Body of pancreas (tissue), 4 donors: ENCODE measurements around the gene NCAPD3. TPM values are rescaled to one million over a fixed set of nuclear protein-coding genes. Genes with fewer than 3 reads are reported as not detected.

Source experiments
- ATAC-seq: fragments of 150-250 bp; one replicate; pipeline ENCODE4 v1.9.1; 2016
- DNase-seq, 4 donors: peaks; one replicate each; pipeline ENCODE4 v3.0.0-alpha.2; 2019
- H3K27ac ChIP-seq, 4 donors: fragments of 200-600 bp; sonication (generic); 1 replicate in 3 of 4; 2 replicates in 1 of 4; pipeline versions ENCODE4 v1.5.1 to v1.6.1; 2016 to 2019; ENCODE audit warnings: mild to moderate bottlenecking in 1 of 4, mixed read lengths in 1 of 4, moderate library complexity in 1 of 4
- H3K27me3 ChIP-seq, 2 donors: fragments of 200-600 bp; sonication (generic); one replicate each; pipeline ENCODE4 v1.6.0; 2016; ENCODE audit warnings: mild to moderate bottlenecking in 1 of 2
- H3K36me3 ChIP-seq, 2 donors: fragments of 200-600 bp; sonication (generic); replicated peaks in 1 of 2; 2 replicates each; pipeline ENCODE4 v1.5.1; 2016; ENCODE audit warnings: low read depth in 2 of 2; ENCODE audit not compliant: insufficient read depth in 1 of 2
- H3K4me1 ChIP-seq: fragments of 200-600 bp; sonication (generic); one replicate; pipeline ENCODE4 v1.6.0; 2016
- H3K4me3 ChIP-seq, 2 donors: fragments of 200-600 bp; sonication (generic); 1 replicate in 1 of 2; 2 replicates in 1 of 2; pipeline ENCODE4 v1.5.1; 2016 to 2019
- H3K9me3 ChIP-seq, 3 donors: fragments of 200-600 bp; sonication (generic); 1 replicate in 2 of 3; 2 replicates in 1 of 3; pipeline ENCODE4 v1.5.1; 2016
- POLR2A ChIP-seq, 3 donors: fragments of 450-650 bp; IDR thresholded peaks; one replicate each; pipeline ENCODE4 v1.6.1; 2016; ENCODE audit warnings: antibody characterized with exemption in 3 of 3, mild to moderate bottlenecking in 2 of 3
- whole genome bisulfite sequencing, 2 donors: methylation state at CpG; one replicate each; pipeline ENCODE4 v1.1.5; 2017; 5-methylcytosine and 5-hydroxymethylcytosine counted together
- intact Hi-C: fragments of 100-400 bp; cut with DNase I; formaldehyde crosslinking; loops from one replicate; pipeline ENCODE4 v1.15.1; 2023
- total RNA-seq, 2 donors: library from RNA; depleted of rRNA; stranded (reverse); fragments of >200 nt; gene quantifications; one replicate each; pipeline ENCODE4 v1.1.0, GENCODE V29; 2016
- TF ChIP-seq, protein P1 (sequence below), 7 experiments: fragments of 450-650 bp in 4 of 7; fragments of 200-600 bp in 3 of 7; sonication (generic) in 3 of 7; IDR thresholded peaks; one replicate each; pipeline ENCODE4 v1.5.1; 2016 to 2019; ENCODE audit warnings: antibody characterized with exemption in 7 of 7

The NCAPD3 gene
- total RNA-seq, 2 donors from 2014 or later = 4.7 to 10.9 TPM

DNA sequence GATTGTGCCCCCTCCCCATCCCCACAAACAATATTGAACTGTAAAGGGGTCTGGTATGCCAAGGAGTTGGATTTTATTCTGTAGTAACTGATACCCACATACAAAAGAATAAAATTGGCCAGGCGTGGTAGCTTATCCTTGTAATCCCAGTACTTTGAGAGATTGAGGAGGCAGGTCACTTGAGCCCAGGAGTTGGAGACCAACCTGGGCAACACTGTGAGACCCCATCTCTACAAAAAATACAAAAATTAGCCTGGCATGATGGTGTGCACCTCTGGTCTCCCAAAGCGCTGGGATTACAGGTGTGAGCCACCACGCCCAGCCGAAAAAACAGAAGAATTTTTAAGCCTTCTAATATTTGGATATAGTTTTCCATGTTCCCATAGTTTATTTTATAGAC is 48.2 kb upstream of the NCAPD3 start:
- TF ChIP-seq, protein P1, sequence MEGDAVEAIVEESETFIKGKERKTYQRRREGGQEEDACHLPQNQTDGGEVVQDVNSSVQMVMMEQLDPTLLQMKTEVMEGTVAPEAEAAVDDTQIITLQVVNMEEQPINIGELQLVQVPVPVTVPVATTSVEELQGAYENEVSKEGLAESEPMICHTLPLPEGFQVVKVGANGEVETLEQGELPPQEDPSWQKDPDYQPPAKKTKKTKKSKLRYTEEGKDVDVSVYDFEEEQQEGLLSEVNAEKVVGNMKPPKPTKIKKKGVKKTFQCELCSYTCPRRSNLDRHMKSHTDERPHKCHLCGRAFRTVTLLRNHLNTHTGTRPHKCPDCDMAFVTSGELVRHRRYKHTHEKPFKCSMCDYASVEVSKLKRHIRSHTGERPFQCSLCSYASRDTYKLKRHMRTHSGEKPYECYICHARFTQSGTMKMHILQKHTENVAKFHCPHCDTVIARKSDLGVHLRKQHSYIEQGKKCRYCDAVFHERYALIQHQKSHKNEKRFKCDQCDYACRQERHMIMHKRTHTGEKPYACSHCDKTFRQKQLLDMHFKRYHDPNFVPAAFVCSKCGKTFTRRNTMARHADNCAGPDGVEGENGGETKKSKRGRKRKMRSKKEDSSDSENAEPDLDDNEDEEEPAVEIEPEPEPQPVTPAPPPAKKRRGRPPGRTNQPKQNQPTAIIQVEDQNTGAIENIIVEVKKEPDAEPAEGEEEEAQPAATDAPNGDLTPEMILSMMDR (IDR thresholded peaks at IDR 0.05) = no peak
- no peak for TF ChIP-seq POLR2A (IDR thresholded peaks at IDR 0.05)
- ATAC-seq = no peak
- Histone ChIP-seq H3K27ac (no peak overlapping the region), H3K9me3 (no peaks in the 10 kb centered on the region), H3K27me3 (peaks cover 0 to 24% of the 10 kb centered on the region in 2 donors), H3K4me3 (no peak overlapping the region), H3K4me1 (peaks cover 16% of the 10 kb centered on the region), H3K36me3 (no peaks in the 10 kb centered on the region)
- intact Hi-C loops = no loop called here
- DNase-seq = no peak
- WGBS, 2 donors = 84 to 87% methylated on average over 4 of the region's 4 CpGs

DNA sequence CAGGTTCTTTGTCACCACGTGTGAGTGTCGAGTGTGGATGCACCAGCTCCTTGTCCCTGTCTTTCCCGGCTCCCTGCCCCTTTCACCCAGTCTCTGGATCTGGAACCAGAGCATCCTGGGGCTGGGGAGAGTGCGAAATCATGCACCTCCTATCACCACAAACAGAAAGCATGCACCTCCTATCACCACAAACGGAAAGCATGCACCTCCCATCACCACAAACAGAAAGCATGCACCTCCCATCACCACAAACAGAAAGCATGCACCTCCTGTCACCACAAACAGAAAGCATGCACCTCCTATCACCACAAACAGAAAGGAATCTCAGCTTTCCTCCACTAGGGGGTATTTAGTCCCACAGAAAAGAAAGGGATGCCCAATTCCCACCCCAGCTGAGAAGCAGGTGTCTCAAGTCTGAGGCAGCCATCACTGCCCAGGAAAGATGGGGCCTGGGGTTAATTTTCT is 46.5 kb upstream of the NCAPD3 start:
- Histone ChIP-seq H3K9me3 (no peaks in the 10 kb centered on the region), H3K27ac (no peak overlapping the region), H3K4me3 (no peak overlapping the region), H3K4me1 (no peaks in the 10 kb centered on the region), H3K27me3 (peaks cover 0 to 16% of the 10 kb centered on the region in 2 donors), H3K36me3 (no peaks in the 10 kb centered on the region)
- ATAC-seq (no peak), DNase-seq (no peak)
- intact Hi-C loops = no loop called here
- TF ChIP-seq POLR2A (IDR thresholded peaks at IDR 0.05) = no peak
- TF ChIP-seq, protein P1 (IDR thresholded peaks at IDR 0.05) = no peak
- 29 to 31% methylated on average over 5 of the region's 5 CpGs for WGBS, 2 donors

DNA sequence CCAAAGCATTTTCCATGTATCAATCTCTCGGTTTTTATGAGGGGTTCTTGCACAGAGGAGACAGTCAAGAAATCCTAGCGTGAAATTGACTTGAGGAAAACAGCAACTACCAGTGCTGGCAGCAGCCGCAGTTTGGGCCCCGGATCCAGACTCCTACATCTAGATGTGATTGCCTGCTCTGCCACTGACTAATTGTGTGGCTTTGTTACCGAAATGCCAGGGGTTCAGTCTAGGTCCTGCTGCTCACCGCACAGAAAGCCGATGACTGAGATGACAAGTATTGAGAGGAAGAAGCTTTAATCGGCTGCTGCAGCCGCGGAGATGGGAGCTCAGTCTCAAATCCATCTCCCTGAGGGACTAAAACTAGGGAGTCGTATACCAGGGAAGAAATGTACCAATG is 44.2 kb upstream of the NCAPD3 start:
- Histone ChIP-seq H3K4me1 (no peaks in the 10 kb centered on the region), H3K36me3 (peaks cover 0 to 4% of the 10 kb centered on the region in 2 donors), H3K27me3 (peaks cover 0 to 8% of the 10 kb centered on the region in 2 donors), H3K9me3 (no peaks in the 10 kb centered on the region), H3K4me3 (no peak overlapping the region), H3K27ac (no peak overlapping the region)
- ATAC-seq = no peak
- no peak for DNase-seq
- WGBS, 2 donors = 72 to 84% methylated on average over 8 to 11 of the region's 11 CpGs
- TF ChIP-seq, protein P1 (IDR thresholded peaks at IDR 0.05) = no peak
- TF ChIP-seq POLR2A (IDR thresholded peaks at IDR 0.05) = no peak
- intact Hi-C loops = no loop called here

GRCh38 chr11:134267461-134267860 is 43.7 kb upstream of the NCAPD3 start:
- 67 to 70% methylated on average over 5 of the region's 5 CpGs for WGBS, 2 donors

More at GRCh38 chr11:134267461-134267860, 43.7 kb upstream of the NCAPD3 start:
- no peak for ATAC-seq
- intact Hi-C loops = no loop called here
- H3K36me3 ChIP-seq = peaks cover 0 to 5% of the 10 kb centered on the region in 2 donors
- no peaks in the 10 kb centered on the region for H3K9me3 ChIP-seq
- H3K27ac ChIP-seq = no peak overlapping the region
- H3K27me3 ChIP-seq = peaks cover 0 to 8% of the 10 kb centered on the region in 2 donors
- TF ChIP-seq, protein P1 (IDR thresholded peaks at IDR 0.05) = no peak
- no peak for TF ChIP-seq POLR2A (IDR thresholded peaks at IDR 0.05)
- H3K4me3 ChIP-seq = no peak overlapping the region
- no peaks in the 10 kb centered on the region for H3K4me1 ChIP-seq
- DNase-seq = no peak
